K562 (cell line): ENCODE measurements around the gene MMP19. TPM values are rescaled to one million over a fixed set of nuclear protein-coding genes. Genes with fewer than 3 reads are reported as not detected.

Source experiments
- ATAC-seq: fragments of 200-7000 bp; cut with Tn5 transposase; 3 replicates; pipeline ENCODE4 v1.9.1; 2020; ENCODE audit warnings: moderate library complexity
- BruUV-seq: library from RNA; stranded (reverse); fragments of 400-500 nt; replicated peaks from 2 replicates; lab custom pipeline; 2021; lab: Mats Ljungman, UMichigan
- CTCF ChIA-PET: fragments of 300-600 bp; formaldehyde crosslinking; extraction: SDS; loops from one replicate; lab custom pipeline; 2021; ENCODE audit warnings: low intra/inter-chr PET ratio; lab: Yijun Ruan, JAX
- POLR2A ChIA-PET: fragments of 300-600, 350-650 bp; sonication (Branson Sonifier 250); formaldehyde crosslinking; extraction: SDS; loops from one replicate; lab custom pipeline; 2021; ENCODE audit warnings: antibody characterized with exemption, inconsistent platforms; lab: Yijun Ruan, JAX
- DNase-seq, 4 experiments: peaks; one replicate each; pipeline versions ENCODE4 v3.0.0 to v3.0.0-alpha.2; 2011 to 2018; ENCODE audit warnings: low spot score in 3 of 4, mixed read lengths in 3 of 4; ENCODE audit errors: extremely low read depth in 1 of 4
- FAIRE-seq: peaks from 2 replicates; lab custom pipeline; 2011; peaks lifted over from hg19 to GRCh38; lab: Jason Lieb, UNC
- H2AFZ ChIP-seq: 2 replicates; pipeline ENCODE4 v1.6.0; 2011; ENCODE audit warnings: low read depth, low read length, control low read depth, inconsistent platforms
- H3K27ac ChIP-seq: fragments of 200-600 bp; 3 replicates; pipeline ENCODE4 v1.8.0; 2011; ENCODE audit warnings: low read depth, mild to moderate bottlenecking, control low read depth, inconsistent platforms, low read length, moderate library complexity, mixed read lengths; ENCODE audit errors: extremely low read depth
- H3K27me3 ChIP-seq, 2 experiments: fragments of 300-600 bp in 1 of 2; 2 replicates in 1 of 2; 3 replicates in 1 of 2; pipeline versions ENCODE4 v1.6.0 to v1.8.0; 2011; ENCODE audit warnings: inconsistent platforms in 2 of 2, low read length in 2 of 2, mild to moderate bottlenecking in 1 of 2, mixed read lengths in 1 of 2, moderate library complexity in 1 of 2; ENCODE audit not compliant: control insufficient read depth in 2 of 2, insufficient read depth in 2 of 2
- H3K36me3 ChIP-seq: fragments of 300-600 bp; 3 replicates; pipeline ENCODE4 v1.8.0; 2011; ENCODE audit warnings: mild to moderate bottlenecking, low read length, inconsistent platforms; ENCODE audit not compliant: control insufficient read depth, insufficient read depth
- H3K4me1 ChIP-seq, 2 experiments: fragments of 200-600 bp in 1 of 2; replicated peaks in 1 of 2; 2 replicates in 1 of 2; 3 replicates in 1 of 2; pipeline versions ENCODE4 v1.5.1 to v1.8.0; 2011; ENCODE audit warnings: inconsistent platforms in 2 of 2, low read length in 2 of 2, mild to moderate bottlenecking in 1 of 2, mixed read lengths in 1 of 2, moderate library complexity in 1 of 2; ENCODE audit not compliant: control insufficient read depth in 2 of 2, insufficient read depth in 2 of 2
- H3K4me2 ChIP-seq: 2 replicates; pipeline ENCODE4 v1.6.1; 2011; ENCODE audit warnings: low read length, control low read depth, inconsistent platforms, mixed read lengths; ENCODE audit not compliant: insufficient read depth
- H3K4me3 ChIP-seq: fragments of 200-600 bp; sonication (generic), shearing (Covaris generic); 2 replicates; pipeline ENCODE4 v1.5.1; 2016; ENCODE audit warnings: control low read depth, inconsistent platforms
- H3K79me2 ChIP-seq: fragments of 200-600 bp; 3 replicates; pipeline ENCODE4 v1.8.0; 2011; ENCODE audit warnings: low read length, inconsistent platforms; ENCODE audit not compliant: control insufficient read depth, insufficient read depth
- H3K9ac ChIP-seq, 2 experiments: 2 replicates each; pipeline versions ENCODE4 v1.6.0 to v1.6.1; 2011; ENCODE audit warnings: low read depth in 2 of 2, low read length in 2 of 2, control low read depth in 1 of 2, inconsistent platforms in 1 of 2, mild to moderate bottlenecking in 1 of 2, mixed read lengths in 1 of 2; ENCODE audit not compliant: insufficient read depth in 1 of 2
- H3K9me1 ChIP-seq: one replicate; pipeline ENCODE4 v1.6.0; 2011; ENCODE audit warnings: inconsistent platforms, mild to moderate bottlenecking, low read length, moderate library complexity; ENCODE audit not compliant: control insufficient read depth, insufficient read depth
- H3K9me3 ChIP-seq: replicated peaks from 2 replicates; pipeline ENCODE4 v1.5.1; 2011; ENCODE audit warnings: low read depth, low read length, inconsistent platforms; ENCODE audit not compliant: control insufficient read depth, insufficient read depth
- H4K20me1 ChIP-seq: replicated peaks from 2 replicates; pipeline ENCODE4 v1.6.1; 2011; ENCODE audit warnings: low read length, inconsistent platforms, mixed read lengths; ENCODE audit not compliant: control insufficient read depth, insufficient read depth
- HBP1 ChIP-seq: fragments of 450-650 bp; formaldehyde crosslinking; IDR thresholded peaks from 2 replicates; pipeline ENCODE4 v1.4.0; 2022; ENCODE audit warnings: missing genetic modification characterization
- NELFE ChIP-seq: IDR thresholded peaks from 2 replicates; pipeline ENCODE4 v1.6.1; 2011; ENCODE audit warnings: mild to moderate bottlenecking; ENCODE audit not compliant: insufficient read depth, insufficient read length
- NR1H2 ChIP-seq: sonication (generic); formaldehyde crosslinking; IDR thresholded peaks from 2 replicates; pipeline ENCODE4 v1.4.0; 2020; ENCODE audit warnings: mild to moderate bottlenecking, missing genetic modification reagents
- RAD21 ChIP-seq, 2 experiments: fragments of 250-450 bp in 1 of 2; fragments of 450-650 bp in 1 of 2; sonication (Bioruptor Pico) in 1 of 2; formaldehyde crosslinking in 1 of 2; IDR thresholded peaks in 1 of 2; conservative IDR thresholded peaks in 1 of 2; 2 replicates each; pipeline versions ENCODE4 v1.4.0 to v1.8.0; 2020 to 2022; ENCODE audit warnings: mild to moderate bottlenecking in 2 of 2, moderate library complexity in 1 of 2
- SAP30 ChIP-seq: fragments of 200-600 bp; sonication (generic); IDR thresholded peaks from 2 replicates; pipeline ENCODE4 v1.6.1; 2012; ENCODE audit warnings: borderline replicate concordance, low read depth, mild to moderate bottlenecking, moderate library complexity, low read length, control low read depth, inconsistent platforms; ENCODE audit not compliant: insufficient read depth, poor library complexity, severe bottlenecking
- ZBTB33 ChIP-seq: sonication (generic); formaldehyde crosslinking; IDR thresholded peaks from 2 replicates; pipeline ENCODE4 v1.8.1; 2023; ENCODE audit warnings: mild to moderate bottlenecking, missing genetic modification reagents
- WGBS: fragments of 100-300 bp; shearing (Covaris generic); methylation state at CpG from one replicate; pipeline ENCODE4 v1.1.6; 2016; ENCODE audit warnings: low coverage, mixed read lengths; ENCODE audit not compliant: insufficient coverage; ENCODE audit errors: missing lambda C conversion rate; 5-methylcytosine and 5-hydroxymethylcytosine counted together
- in situ Hi-C: fragments of 300-500 bp; cut with MboI; formaldehyde crosslinking; loops from 4 replicates; pipeline ENCODE4 v1.15.0; 2018; ENCODE audit warnings: inconsistent platforms, mixed read lengths
- intact Hi-C: fragments of 100-400 bp; cut with micrococcal nuclease; formaldehyde crosslinking; loops from 2 replicates; pipeline ENCODE4 v1.14.2; 2022
- polyA plus RNA-seq, 8 experiments: library from polyadenylated mRNA; depleted of rRNA in 4 of 8; stranded (reverse) in 5 of 8; unstranded in 3 of 8; fragments of >200 nt; fragmentation: Nextera tagmentation in 2 of 8; fragmentation: Illumina TruSeq in 1 of 8; extraction: Ambion mirVana in 2 of 8; extraction: Trizol in 1 of 8; gene quantifications; 2 replicates each; pipeline versions ENCODE4 v1.2.1 to v1.2.3, GENCODE V29; 2011 to 2014; ENCODE audit warnings: inconsistent platforms in 1 of 8, missing spikeins in 1 of 8
- total RNA-seq, 7 experiments: library from RNA; depleted of rRNA in 6 of 7; stranded (reverse); fragments of >200 nt in 6 of 7; fragmentation: Illumina TruSeq in 2 of 7; extraction: Trizol in 2 of 7; gene quantifications; 2 replicates each; pipeline versions ENCODE4 v1.2.1 to v1.2.3, GENCODE V29; 2011 to 2021; ENCODE audit warnings: low replicate concordance in 1 of 7
- TF ChIP-seq, protein P1 (sequence below): IDR thresholded peaks from 2 replicates; pipeline ENCODE4 v1.6.1; 2012; ENCODE audit warnings: low read depth, low read length, improper control_type of control experiment, borderline replicate concordance
- TF ChIP-seq, protein P2 (sequence below), 3 experiments: fragments of 200-800 bp in 1 of 3; fragments of 250-450 bp in 1 of 3; fragments of 450-650 bp in 1 of 3; sonication (Bioruptor Pico) in 1 of 3; sonication (Bioruptor generic) in 1 of 3; formaldehyde crosslinking in 1 of 3; IDR thresholded peaks; 2 replicates each; pipeline versions ENCODE4 v1.6.1 to v1.8.0; 2016 to 2022; ENCODE audit warnings: mild to moderate bottlenecking in 2 of 3, missing genetic modification characterization in 2 of 3, missing compliant biosample characterization in 1 of 3, moderate library complexity in 1 of 3

MMP19 gene
- total and polyA plus RNA-seq, 9 of the 15 experiments (the other 6 are each of a cell fraction or from before 2014, with no cell fraction given) = 0.14 to 1.6 (median 0.66) TPM

GRCh38 chr12:55797068-55797467 lies 45.7 kb downstream of the MMP19 start:
- DNase-seq = peak; percentile 31 to 61 (median 48)
- intact Hi-C loops = loop anchor here (1.0 kb wide), 2 partner anchors 53 to 59 kb away; no protein-coding TSS in a partner anchor
- ChIA-PET POLR2A (interaction anchor here (2.7 to 5.4 kb wide), 2 partner anchors 15 to 19 kb away, joined by 10 to 26 read pairs; partner anchors contain the start of genes ORMDL2 and SARNP), CTCF (interaction anchor here (1.1 to 2.8 kb wide), 2 partner anchors 58 to 74 kb away, joined by 4 to 14 read pairs; no protein-coding TSS in a partner anchor)
- Histone ChIP-seq H3K4me3 (no peak overlapping the region), H3K27me3 (no peaks in the 10 kb centered on the region), H3K79me2 (peaks cover 17% of the 10 kb centered on the region; the same call in 1 of the 3 replicates), H3K27ac (no peak overlapping the region), H2AFZ (no peak overlapping the region), H3K9ac (no peak overlapping the region), H3K36me3 (peaks cover 95% of the 10 kb centered on the region), H3K9me1 (no peaks in the 10 kb centered on the region), H3K9me3 (no peaks in the 10 kb centered on the region), H4K20me1 (no peaks in the 10 kb centered on the region), H3K4me1 (no peaks in the 10 kb centered on the region), H3K4me2 (no peak overlapping the region)
- ATAC-seq = peak; percentile 90
- 34% methylated on average over 5 of the region's 5 CpGs for WGBS
- TSS peak; percentile 15 for BruUV-seq
- no peak for FAIRE-seq
- in situ Hi-C loops = no loop called here
- no peak for TF ChIP-seq SAP30
- no peak for TF ChIP-seq NR1H2 (CRISPR knock-in tag)
- TF ChIP-seq, protein P1, sequence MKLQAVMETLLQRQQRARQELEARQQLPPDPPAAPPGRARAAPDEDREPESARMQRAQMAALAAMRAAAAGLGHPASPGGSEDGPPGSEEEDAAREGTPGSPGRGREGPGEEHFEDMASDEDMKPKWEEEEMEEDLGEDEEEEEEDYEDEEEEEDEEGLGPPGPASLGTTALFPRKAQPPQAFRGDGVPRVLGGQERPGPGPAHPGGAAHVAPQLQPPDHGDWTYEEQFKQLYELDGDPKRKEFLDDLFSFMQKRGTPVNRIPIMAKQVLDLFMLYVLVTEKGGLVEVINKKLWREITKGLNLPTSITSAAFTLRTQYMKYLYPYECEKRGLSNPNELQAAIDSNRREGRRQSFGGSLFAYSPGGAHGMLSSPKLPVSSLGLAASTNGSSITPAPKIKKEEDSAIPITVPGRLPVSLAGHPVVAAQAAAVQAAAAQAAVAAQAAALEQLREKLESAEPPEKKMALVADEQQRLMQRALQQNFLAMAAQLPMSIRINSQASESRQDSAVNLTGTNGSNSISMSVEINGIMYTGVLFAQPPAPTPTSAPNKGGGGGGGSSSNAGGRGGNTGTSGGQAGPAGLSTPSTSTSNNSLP = 0 out of 2 replicates have a peak, but pooled peaks have one; percentile 39
- TF ChIP-seq NELFE = no peak
- no peak for TF ChIP-seq ZBTB33 (CRISPR knock-in tag)
- TF ChIP-seq, protein P2, sequence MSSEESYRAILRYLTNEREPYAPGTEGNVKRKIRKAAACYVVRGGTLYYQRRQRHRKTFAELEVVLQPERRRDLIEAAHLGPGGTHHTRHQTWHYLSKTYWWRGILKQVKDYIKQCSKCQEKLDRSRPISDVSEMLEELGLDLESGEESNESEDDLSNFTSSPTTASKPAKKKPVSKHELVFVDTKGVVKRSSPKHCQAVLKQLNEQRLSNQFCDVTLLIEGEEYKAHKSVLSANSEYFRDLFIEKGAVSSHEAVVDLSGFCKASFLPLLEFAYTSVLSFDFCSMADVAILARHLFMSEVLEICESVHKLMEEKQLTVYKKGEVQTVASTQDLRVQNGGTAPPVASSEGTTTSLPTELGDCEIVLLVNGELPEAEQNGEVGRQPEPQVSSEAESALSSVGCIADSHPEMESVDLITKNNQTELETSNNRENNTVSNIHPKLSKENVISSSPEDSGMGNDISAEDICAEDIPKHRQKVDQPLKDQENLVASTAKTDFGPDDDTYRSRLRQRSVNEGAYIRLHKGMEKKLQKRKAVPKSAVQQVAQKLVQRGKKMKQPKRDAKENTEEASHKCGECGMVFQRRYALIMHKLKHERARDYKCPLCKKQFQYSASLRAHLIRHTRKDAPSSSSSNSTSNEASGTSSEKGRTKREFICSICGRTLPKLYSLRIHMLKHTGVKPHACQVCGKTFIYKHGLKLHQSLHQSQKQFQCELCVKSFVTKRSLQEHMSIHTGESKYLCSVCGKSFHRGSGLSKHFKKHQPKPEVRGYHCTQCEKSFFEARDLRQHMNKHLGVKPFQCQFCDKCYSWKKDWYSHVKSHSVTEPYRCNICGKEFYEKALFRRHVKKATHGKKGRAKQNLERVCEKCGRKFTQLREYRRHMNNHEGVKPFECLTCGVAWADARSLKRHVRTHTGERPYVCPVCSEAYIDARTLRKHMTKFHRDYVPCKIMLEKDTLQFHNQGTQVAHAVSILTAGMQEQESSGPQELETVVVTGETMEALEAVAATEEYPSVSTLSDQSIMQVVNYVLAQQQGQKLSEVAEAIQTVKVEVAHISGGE (CRISPR knock-in tag; IDR thresholded peaks at IDR 0.05) = no peak
- peak; percentile 59 to 66 for TF ChIP-seq RAD21 (CRISPR knock-in tag; conservative IDR thresholded peaks at IDR 0.05 in 1 of 2, IDR thresholded peaks at IDR 0.05 in 1 of 2)
- TF ChIP-seq HBP1 (CRISPR knock-in tag) = no peak
